Uterus (tissue), 4 donors: ENCODE data around the gene ANXA6. TPM values are rescaled to one million over a fixed set of nuclear protein-coding genes. Genes with fewer than 3 reads are reported as not detected.

Source experiments
- DNase-seq, 2 donors: peaks; one replicate each; pipeline ENCODE4 v3.0.0-alpha.2; 2019 to 2020
- H3K27ac ChIP-seq, 2 donors: fragments of 200-600 bp; sonication (generic); 1 replicate in 1 of 2; 2 replicates in 1 of 2; pipeline ENCODE4 v1.5.1; 2016 to 2018
- H3K27me3 ChIP-seq, 2 donors: fragments of 200-600 bp; sonication (generic); one replicate each; pipeline ENCODE4 v1.5.1; 2018 to 2019; ENCODE audit warnings: control low read depth in 1 of 2
- H3K36me3 ChIP-seq, 2 donors: fragments of 200-600 bp; sonication (generic); one replicate each; pipeline ENCODE4 v1.5.1; 2019; ENCODE audit warnings: control low read depth in 1 of 2
- H3K4me1 ChIP-seq, 2 donors: fragments of 200-600 bp; sonication (generic); one replicate each; pipeline ENCODE4 v1.5.1; 2018 to 2019; ENCODE audit warnings: control low read depth in 1 of 2
- H3K4me3 ChIP-seq, 2 donors: fragments of 200-600 bp; sonication (generic); 1 replicate in 1 of 2; 2 replicates in 1 of 2; pipeline ENCODE4 v1.5.1; 2018 to 2019; ENCODE audit warnings: mild to moderate bottlenecking in 1 of 2
- H3K9me3 ChIP-seq, 2 donors: fragments of 200-600 bp; sonication (generic); one replicate each; pipeline ENCODE4 v1.5.1; 2019; ENCODE audit warnings: control low read depth in 1 of 2
- POLR2A ChIP-seq, 2 donors: fragments of 450-650 bp; IDR thresholded peaks; one replicate each; pipeline ENCODE4 v1.6.1; 2016; ENCODE audit warnings: antibody characterized with exemption in 2 of 2, mild to moderate bottlenecking in 1 of 2, moderate library complexity in 1 of 2
- intact Hi-C: fragments of 100-400 bp; cut with DNase I; formaldehyde crosslinking; loops from one replicate; pipeline ENCODE4 v1.15.1; 2023; ENCODE audit warnings: low total_unique reads
- total RNA-seq, 4 donors: library from RNA; depleted of rRNA in 3 of 4; stranded (reverse); fragments of >200 nt in 3 of 4; gene quantifications; one replicate each; pipeline versions ENCODE4 v1.1.0 to v1.2.4, GENCODE V29; 2014 to 2023
- TF ChIP-seq, protein P1 (sequence below), 4 experiments: fragments of 200-600 bp in 2 of 4; fragments of 450-650 bp in 2 of 4; sonication (generic) in 2 of 4; IDR thresholded peaks; one replicate each; pipeline ENCODE4 v1.5.1; 2016 to 2019; ENCODE audit warnings: antibody characterized with exemption in 4 of 4, mild to moderate bottlenecking in 2 of 4, moderate library complexity in 1 of 4
- donor health status: DM: yes; HTN: yes; CAD: no.

Gene ANXA6
- total RNA-seq, 4 donors from 2014 or later, result 131 to 346 (median 252) TPM

- Histone ChIP-seq H3K9me3 (no peaks in the 10 kb centered on the region), H3K4me3 (peak overlapping the region; percentile 68 to 85), H3K27me3 (no peaks in the 10 kb centered on the region), H3K4me1 (peaks cover 6 to 8% of the 10 kb centered on the region in 2 donors), H3K36me3 (no peaks in the 10 kb centered on the region), H3K27ac (peak overlapping the region; percentile 88 to 93)
- no peak for TF ChIP-seq POLR2A (IDR thresholded peaks at IDR 0.05)
- TF ChIP-seq, protein P1, sequence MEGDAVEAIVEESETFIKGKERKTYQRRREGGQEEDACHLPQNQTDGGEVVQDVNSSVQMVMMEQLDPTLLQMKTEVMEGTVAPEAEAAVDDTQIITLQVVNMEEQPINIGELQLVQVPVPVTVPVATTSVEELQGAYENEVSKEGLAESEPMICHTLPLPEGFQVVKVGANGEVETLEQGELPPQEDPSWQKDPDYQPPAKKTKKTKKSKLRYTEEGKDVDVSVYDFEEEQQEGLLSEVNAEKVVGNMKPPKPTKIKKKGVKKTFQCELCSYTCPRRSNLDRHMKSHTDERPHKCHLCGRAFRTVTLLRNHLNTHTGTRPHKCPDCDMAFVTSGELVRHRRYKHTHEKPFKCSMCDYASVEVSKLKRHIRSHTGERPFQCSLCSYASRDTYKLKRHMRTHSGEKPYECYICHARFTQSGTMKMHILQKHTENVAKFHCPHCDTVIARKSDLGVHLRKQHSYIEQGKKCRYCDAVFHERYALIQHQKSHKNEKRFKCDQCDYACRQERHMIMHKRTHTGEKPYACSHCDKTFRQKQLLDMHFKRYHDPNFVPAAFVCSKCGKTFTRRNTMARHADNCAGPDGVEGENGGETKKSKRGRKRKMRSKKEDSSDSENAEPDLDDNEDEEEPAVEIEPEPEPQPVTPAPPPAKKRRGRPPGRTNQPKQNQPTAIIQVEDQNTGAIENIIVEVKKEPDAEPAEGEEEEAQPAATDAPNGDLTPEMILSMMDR (IDR thresholded peaks at IDR 0.05), result peak in 1 of 4 experiments; percentile 12
- intact Hi-C loops, result no loop called here
- DNase-seq, result peak in 1 of 2 donors; percentile 41
Observed at GRCh38 chr5:151156507-151157420, 815 bp downstream of the ANXA6 start.

- DNase-seq, result peak in 1 of 2 donors; percentile 31
- Histone ChIP-seq H3K4me1 (peaks cover 6 to 8% of the 10 kb centered on the region in 2 donors), H3K4me3 (peak overlapping the region; percentile 68 to 85), H3K27me3 (no peaks in the 10 kb centered on the region), H3K9me3 (no peaks in the 10 kb centered on the region), H3K36me3 (no peaks in the 10 kb centered on the region), H3K27ac (peak overlapping the region; percentile 88 to 93)
- no peak for TF ChIP-seq POLR2A (IDR thresholded peaks at IDR 0.05)
- TF ChIP-seq, protein P1 (IDR thresholded peaks at IDR 0.05), result no peak
- intact Hi-C loops, result no loop called here
Observed at GRCh38 chr5:151155775-151156506, 1.6 kb downstream of the ANXA6 start.

- Histone ChIP-seq H3K9me3 (no peaks in the 10 kb centered on the region), H3K27ac (peak overlapping the region; percentile 88 to 93), H3K4me1 (peaks cover 8 to 12% of the 10 kb centered on the region in 2 donors), H3K4me3 (peak overlapping the region; percentile 68 to 85), H3K36me3 (no peaks in the 10 kb centered on the region), H3K27me3 (no peaks in the 10 kb centered on the region)
- intact Hi-C loops, result no loop called here
- TF ChIP-seq, protein P1 (IDR thresholded peaks at IDR 0.05), result no peak
- no peak for TF ChIP-seq POLR2A (IDR thresholded peaks at IDR 0.05)
- no peak for DNase-seq
Observed at GRCh38 chr5:151154931-151155774, 2.4 kb downstream of the ANXA6 start.

DNA sequence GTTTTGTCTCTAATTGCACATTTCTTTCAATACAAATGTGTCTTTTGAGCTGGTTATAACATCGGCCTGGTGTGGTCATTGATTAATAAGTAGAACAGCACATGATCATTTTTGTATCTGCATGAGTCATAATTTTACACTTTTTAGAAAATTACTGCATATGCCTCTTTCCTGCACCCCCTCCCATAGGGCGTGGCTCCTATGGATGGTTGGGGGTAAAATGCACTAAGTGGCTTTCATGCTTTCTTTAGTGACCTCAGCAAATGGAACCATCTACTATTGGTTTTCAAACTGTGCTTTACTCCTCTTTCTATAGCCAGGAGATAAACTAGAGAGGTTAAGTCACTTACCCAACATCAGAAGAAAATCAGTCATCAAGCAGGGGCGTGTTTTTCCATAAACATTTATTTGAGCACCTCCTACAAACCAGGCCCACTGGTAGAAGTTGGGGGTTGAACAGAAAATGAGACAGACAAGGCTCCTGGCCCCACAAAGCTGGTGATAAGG, 3.8 kb downstream of the ANXA6 start:
- TF ChIP-seq, protein P1 (IDR thresholded peaks at IDR 0.05), result no peak
- no peak for TF ChIP-seq POLR2A (IDR thresholded peaks at IDR 0.05)
- peak overlapping the region; percentile 25 to 93 for H3K27ac ChIP-seq
- intact Hi-C loops, result no loop called here

More for the DNA sequence above, 3.8 kb downstream of the ANXA6 start:
- DNase-seq, result no peak
- Histone ChIP-seq H3K4me1 (peaks cover 8 to 13% of the 10 kb centered on the region in 2 donors), H3K27me3 (no peaks in the 10 kb centered on the region), H3K9me3 (no peaks in the 10 kb centered on the region), H3K4me3 (no peak overlapping the region), H3K36me3 (no peaks in the 10 kb centered on the region)
